Uterus (tissue), 2 donors: ENCODE results near the gene PRKCE.

ENCODE experiments used
- CTCF ChIP-seq, 4 experiments: fragments of 200-600 bp in 2 of 4; fragments of 450-650 bp in 2 of 4; sonication (generic) in 2 of 4; IDR thresholded peaks; one replicate each; pipeline ENCODE4 v1.5.1; 2016 to 2019; ENCODE audit warnings: antibody characterized with exemption in 4 of 4, mild to moderate bottlenecking in 2 of 4, moderate library complexity in 1 of 4
- POLR2A ChIP-seq, 2 donors: fragments of 450-650 bp; IDR thresholded peaks; one replicate each; pipeline ENCODE4 v1.6.1; 2016; ENCODE audit warnings: antibody characterized with exemption in 2 of 2, mild to moderate bottlenecking in 1 of 2, moderate library complexity in 1 of 2

GRCh38 chr2:46116150-46116549 is 464.7 kb downstream of the PRKCE start:
- no peak for TF ChIP-seq CTCF (IDR thresholded peaks at IDR 0.05)
- no peak for TF ChIP-seq POLR2A (IDR thresholded peaks at IDR 0.05)
